GM12865 (cell line): ENCODE results near the gene DNAJB2.

Source experiments
- DNase-seq: peaks from one replicate; pipeline ENCODE4 v3.0.0; 2010; ENCODE audit warnings: low read depth
- H3K4me3 ChIP-seq: 2 replicates; pipeline ENCODE4 v1.5.1; 2011; ENCODE audit warnings: mild to moderate bottlenecking, low read depth, low read length, control low read depth
- CTCF ChIP-seq: IDR thresholded peaks from 2 replicates; pipeline ENCODE4 v1.5.1; 2011; ENCODE audit warnings: low read length, control low read depth, low read depth, inconsistent platforms; ENCODE audit not compliant: insufficient read depth; ENCODE audit errors: missing control alignments

The DNAJB2 gene

DNA sequence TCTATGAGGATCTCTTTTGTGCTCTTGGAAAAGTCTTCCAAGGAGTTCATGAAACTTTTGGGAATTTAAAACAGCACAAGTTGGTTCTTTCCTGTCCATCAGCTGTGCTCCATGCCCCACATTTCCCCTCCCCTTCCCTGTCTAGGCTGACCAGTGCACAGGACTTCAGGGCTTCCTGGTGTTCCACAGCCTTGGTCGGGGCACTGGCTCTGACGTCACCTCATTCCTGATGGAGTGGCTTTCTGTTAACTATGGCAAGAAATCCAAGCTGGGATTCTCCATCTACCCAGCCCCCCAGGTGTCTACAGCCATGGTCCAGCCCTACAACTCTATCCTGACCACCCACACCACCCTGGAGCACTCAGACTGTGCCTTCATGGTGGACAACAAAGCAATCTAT lies 8.1 kb upstream of the DNAJB2 start:
- no peak for TF ChIP-seq CTCF
- no peak for DNase-seq
- no peak overlapping the region for H3K4me3 ChIP-seq

GRCh38 chr2:219272356-219272755 lies 6.8 kb upstream of the DNAJB2 start:
- H3K4me3 ChIP-seq: no peak overlapping the region
- no peak for DNase-seq
- TF ChIP-seq CTCF: no peak

DNA sequence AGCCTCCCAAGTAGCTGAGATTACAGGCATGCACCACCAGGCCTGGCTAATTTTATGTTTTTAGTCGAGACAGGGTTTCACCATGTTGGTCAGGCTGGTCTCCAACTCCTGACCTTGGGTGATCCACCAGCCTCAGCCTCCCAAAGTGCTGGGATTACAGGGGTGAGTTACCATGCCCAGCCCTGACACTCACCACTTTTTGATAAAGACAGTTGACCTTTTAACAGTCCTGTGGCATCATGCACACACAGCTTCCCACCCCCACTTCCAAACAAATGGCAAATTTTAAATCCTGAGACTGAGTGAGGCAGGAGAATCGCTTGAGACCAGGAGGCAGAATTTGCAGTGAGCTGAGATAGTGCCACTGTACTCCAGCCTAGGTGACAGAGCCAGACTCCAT lies 6.2 kb upstream of the DNAJB2 start:
- DNase-seq: no peak
- TF ChIP-seq CTCF: no peak

DNA sequence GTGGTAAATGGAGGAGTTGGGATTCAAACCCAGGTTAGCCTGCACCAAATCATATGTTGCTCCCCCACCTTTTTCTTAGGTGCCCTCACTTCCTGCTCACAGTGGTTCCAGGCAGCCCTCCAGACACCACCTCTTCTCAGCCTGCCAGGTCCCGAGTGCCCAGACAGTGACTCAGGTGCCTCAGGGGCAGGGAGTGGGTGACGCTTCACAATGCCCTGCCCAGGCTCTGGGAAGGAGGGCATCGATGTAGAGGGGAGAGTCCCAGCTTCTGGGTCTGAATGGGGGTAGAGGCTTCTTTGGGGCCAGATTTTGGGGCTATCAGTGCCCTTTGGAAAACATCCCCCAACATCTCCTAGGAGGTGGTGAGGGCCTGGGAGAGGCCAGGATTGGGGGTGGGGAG lies 5.2 kb upstream of the DNAJB2 start:
- no peak overlapping the region for H3K4me3 ChIP-seq
- no peak for DNase-seq
- no peak for TF ChIP-seq CTCF

More for the DNA sequence above, 6.2 kb upstream of the DNAJB2 start:
- no peak overlapping the region for H3K4me3 ChIP-seq

GRCh38 chr2:219274361-219274921 lies 4.7 kb upstream of the DNAJB2 start:
- DNase-seq: no peak
- TF ChIP-seq CTCF: no peak
- H3K4me3 ChIP-seq: no peak overlapping the region

DNA sequence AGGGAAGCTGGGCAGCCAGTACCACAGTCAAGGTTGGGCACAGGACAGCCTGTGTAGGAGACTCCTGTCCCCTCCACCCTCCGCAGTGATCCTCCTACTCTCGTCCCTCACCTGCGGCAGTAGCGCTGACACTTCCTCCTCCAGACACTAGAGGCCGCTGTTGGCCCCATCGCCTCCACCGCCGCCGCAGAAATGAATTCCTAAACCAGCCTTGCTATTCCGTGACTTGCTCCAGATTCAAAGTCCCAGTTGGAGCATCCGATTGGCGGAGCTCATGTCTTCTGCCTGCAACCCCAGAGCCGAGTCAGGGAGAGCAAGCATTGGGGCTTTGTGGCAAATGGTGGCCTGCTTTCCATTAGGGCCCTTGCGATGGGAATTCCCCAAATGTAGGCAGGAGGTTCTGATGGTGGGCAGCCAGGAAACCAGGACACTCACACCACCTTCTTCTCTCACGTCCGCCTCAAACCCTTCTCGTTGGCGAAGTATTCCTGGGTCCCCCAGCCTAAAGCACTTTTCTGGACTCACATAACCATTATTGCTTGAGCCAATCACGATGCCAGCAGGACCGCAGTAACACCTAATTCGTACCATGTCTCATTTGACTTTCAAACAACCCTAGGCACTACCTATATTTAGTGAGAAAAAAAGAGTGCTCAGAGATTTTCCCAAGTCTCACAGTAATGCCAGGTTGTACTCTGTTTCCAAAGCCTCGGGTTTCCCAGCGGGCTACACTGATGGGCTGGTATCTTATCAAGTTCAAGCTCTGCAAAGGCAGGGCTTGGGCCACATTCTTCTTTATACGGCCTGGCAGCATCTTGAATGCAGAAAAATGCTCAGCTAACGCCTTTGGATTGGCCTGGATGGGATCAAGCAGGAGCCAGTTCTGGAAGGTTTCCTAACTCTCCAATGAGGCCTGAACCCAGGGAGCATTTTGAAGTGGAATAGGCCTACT lies 1.2 kb upstream of the DNAJB2 start:
- peak; percentile 74 for DNase-seq
- TF ChIP-seq CTCF: peak; percentile 97
- H3K4me3 ChIP-seq: peak overlapping the region; percentile 47

- peak overlapping the region; percentile 47 for H3K4me3 ChIP-seq
- no peak for TF ChIP-seq CTCF
- DNase-seq: peak; percentile 36
Observed at GRCh38 chr2:219278655-219279150, 463 bp upstream of the DNAJB2 start.
